ENCODE results near the gene WFDC1. TPM values are rescaled to one million over a fixed set of nuclear protein-coding genes. Genes with fewer than 3 reads are reported as not detected.

WFDC1 gene
- total and polyA plus RNA-seq, 4 donors: 1.0 to 5.2 (median 2.9) TPM

DNA sequence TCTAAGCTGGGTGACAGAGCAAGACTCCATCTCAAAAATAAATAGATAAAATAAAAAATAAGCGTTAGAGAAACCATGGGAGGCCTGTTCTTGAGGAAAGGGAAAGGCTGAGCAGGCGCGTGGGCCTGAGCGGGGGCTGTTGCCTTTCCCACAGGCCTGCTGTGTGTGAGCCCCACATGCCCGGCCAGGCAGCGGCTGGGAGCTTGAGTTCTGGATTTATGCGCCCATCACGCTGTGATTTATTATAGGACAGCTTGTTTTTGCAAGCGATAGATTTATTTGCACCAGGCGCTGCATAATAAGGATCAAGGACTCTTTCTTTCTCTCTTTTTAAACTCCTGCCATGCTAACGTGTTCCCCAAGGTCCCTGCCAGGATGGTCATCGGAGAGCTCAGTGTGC lies 14.8 kb upstream of the WFDC1 start:
- TF ChIP-seq TAF1 (conservative IDR thresholded peaks at IDR 0.05): no peak
- TF ChIP-seq FOXA2 (IDR thresholded peaks at IDR 0.05): no peak
- H3K9ac ChIP-seq (ENCODE audit: low read depth in 1 of 2, low read length in 2 of 2): no peak overlapping the region
- no peaks in the 10 kb centered on the region for H3K9me3 ChIP-seq (ENCODE audit: control insufficient read depth in 4 of 4, low read length in 3 of 4)
- H3K4me1 ChIP-seq (ENCODE audit: control insufficient read depth in 4 of 4, insufficient read depth in 4 of 4, low read length in 3 of 4): no peaks in the 10 kb centered on the region
- no peaks in the 10 kb centered on the region for H3K27me3 ChIP-seq (ENCODE audit: control insufficient read depth in 4 of 4, insufficient read depth in 4 of 4, low read length in 3 of 4)
- H3K36me3 ChIP-seq (ENCODE audit: control insufficient read depth in 4 of 4, insufficient read depth in 3 of 4, low read depth in 1 of 4, low read length in 3 of 4): no peaks in the 10 kb centered on the region
- no peak overlapping the region for H3K27ac ChIP-seq (ENCODE audit: low read depth in 1 of 2, low read length in 2 of 2)
- no peak for DNase-seq (ENCODE audit: low spot score)
- 94% methylated on average over 12 of the region's 12 CpGs for WGBS
- H3K4me3 ChIP-seq (ENCODE audit: low read depth in 1 of 3, low read length in 3 of 3): no peak overlapping the region

GRCh38 chr16:84281074-84281473 lies 13.6 kb upstream of the WFDC1 start:
- no peaks in the 10 kb centered on the region for H3K27me3 ChIP-seq (ENCODE audit: control insufficient read depth in 4 of 4, insufficient read depth in 4 of 4, low read length in 3 of 4)
- no peak overlapping the region for H3K27ac ChIP-seq (ENCODE audit: low read depth in 1 of 2, low read length in 2 of 2)
- DNase-seq (ENCODE audit: low spot score): no peak
- no peaks in the 10 kb centered on the region for H3K36me3 ChIP-seq (ENCODE audit: control insufficient read depth in 4 of 4, insufficient read depth in 3 of 4, low read depth in 1 of 4, low read length in 3 of 4)
- TF ChIP-seq FOXA1 (IDR thresholded peaks at IDR 0.05) (no peak), RXRA (IDR thresholded peaks at IDR 0.05) (no peak), RAD21 (IDR thresholded peaks at IDR 0.05) (no peak), SP1 (IDR thresholded peaks at IDR 0.05) (no peak), CTCF (IDR thresholded peaks at IDR 0.05; ENCODE audit: low read depth, low read length, missing input control) (no peak), FOXA2 (IDR thresholded peaks at IDR 0.05) (no peak), NR2F2 (IDR thresholded peaks at IDR 0.05) (no peak), REST (IDR thresholded peaks at IDR 0.05) (no peak), GABPA (IDR thresholded peaks at IDR 0.05 in 1 of 2, conservative IDR thresholded peaks at IDR 0.05 in 1 of 2) (no peak), HNF4A (conservative IDR thresholded peaks at IDR 0.05) (no peak), ATF3 (IDR thresholded peaks at IDR 0.05) (no peak), HNF4G (IDR thresholded peaks at IDR 0.05) (no peak), YY1 (IDR thresholded peaks at IDR 0.05) (no peak), JUND (IDR thresholded peaks at IDR 0.05) (no peak), TAF1 (conservative IDR thresholded peaks at IDR 0.05) (no peak), EGR1 (IDR thresholded peaks at IDR 0.05; ENCODE audit: low read depth in 2 of 2) (no peak)
- TF ChIP-seq, protein P1, sequence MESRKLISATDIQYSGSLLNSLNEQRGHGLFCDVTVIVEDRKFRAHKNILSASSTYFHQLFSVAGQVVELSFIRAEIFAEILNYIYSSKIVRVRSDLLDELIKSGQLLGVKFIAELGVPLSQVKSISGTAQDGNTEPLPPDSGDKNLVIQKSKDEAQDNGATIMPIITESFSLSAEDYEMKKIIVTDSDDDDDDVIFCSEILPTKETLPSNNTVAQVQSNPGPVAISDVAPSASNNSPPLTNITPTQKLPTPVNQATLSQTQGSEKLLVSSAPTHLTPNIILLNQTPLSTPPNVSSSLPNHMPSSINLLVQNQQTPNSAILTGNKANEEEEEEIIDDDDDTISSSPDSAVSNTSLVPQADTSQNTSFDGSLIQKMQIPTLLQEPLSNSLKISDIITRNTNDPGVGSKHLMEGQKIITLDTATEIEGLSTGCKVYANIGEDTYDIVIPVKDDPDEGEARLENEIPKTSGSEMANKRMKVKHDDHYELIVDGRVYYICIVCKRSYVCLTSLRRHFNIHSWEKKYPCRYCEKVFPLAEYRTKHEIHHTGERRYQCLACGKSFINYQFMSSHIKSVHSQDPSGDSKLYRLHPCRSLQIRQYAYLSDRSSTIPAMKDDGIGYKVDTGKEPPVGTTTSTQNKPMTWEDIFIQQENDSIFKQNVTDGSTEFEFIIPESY (IDR thresholded peaks at IDR 0.05): no peak
- TF ChIP-seq, protein P2, sequence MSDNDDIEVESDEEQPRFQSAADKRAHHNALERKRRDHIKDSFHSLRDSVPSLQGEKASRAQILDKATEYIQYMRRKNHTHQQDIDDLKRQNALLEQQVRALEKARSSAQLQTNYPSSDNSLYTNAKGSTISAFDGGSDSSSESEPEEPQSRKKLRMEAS (IDR thresholded peaks at IDR 0.05): no peak
- no peaks in the 10 kb centered on the region for H3K9me3 ChIP-seq (ENCODE audit: control insufficient read depth in 4 of 4, low read length in 3 of 4)
- 87% methylated on average over 3 of the region's 3 CpGs for WGBS
- H3K9ac ChIP-seq (ENCODE audit: low read depth in 1 of 2, low read length in 2 of 2): no peak overlapping the region
- no peaks in the 10 kb centered on the region for H3K4me1 ChIP-seq (ENCODE audit: control insufficient read depth in 4 of 4, insufficient read depth in 4 of 4, low read length in 3 of 4)
- no peak overlapping the region for H3K4me3 ChIP-seq (ENCODE audit: low read depth in 1 of 3, low read length in 3 of 3)

Data from liver (tissue), 9 donors.